Left ventricle myocardium superior (tissue), 1 donor: ENCODE data around the gene GGA1. TPM values are rescaled to one million over a fixed set of nuclear protein-coding genes. Genes with fewer than 3 reads are reported as not detected.
A peak's percentile ranks its signal among the peaks of the same experiment; 100 is the strongest.
"Not testable (repeated sequence)": the region's sequence is repeated elsewhere in the genome, so short reads cannot be mapped to it uniquely, and the experiment has no call there.

Experiments used
- ATAC-seq: fragments of 200-7000 bp; cut with Tn5 transposase; one replicate; pipeline ENCODE4 v1.9.1; 2020; ENCODE audit warnings: mild to moderate bottlenecking, moderate library complexity
- DNase-seq: peaks from one replicate; pipeline ENCODE4 v3.0.0-alpha.2; 2020
- intact Hi-C: fragments of 100-400 bp; cut with micrococcal nuclease; formaldehyde crosslinking; loops from one replicate; pipeline ENCODE4 v1.11.0; 2022
- total RNA-seq: library from RNA; stranded (reverse); fragmentation: NEBNext Ultra II Directional; extraction: Animal tissue kit (Norgen Biotek cat#: 25700); gene quantifications from one replicate; pipeline ENCODE4 v1.2.1, GENCODE V29; 2021
- donor health status: DM: no; HTN: yes; CAD: no; lungs with severe emphysema.

The GGA1 gene
- total RNA-seq, 1 donor from 2014 or later, result 28.5 TPM

DNA sequence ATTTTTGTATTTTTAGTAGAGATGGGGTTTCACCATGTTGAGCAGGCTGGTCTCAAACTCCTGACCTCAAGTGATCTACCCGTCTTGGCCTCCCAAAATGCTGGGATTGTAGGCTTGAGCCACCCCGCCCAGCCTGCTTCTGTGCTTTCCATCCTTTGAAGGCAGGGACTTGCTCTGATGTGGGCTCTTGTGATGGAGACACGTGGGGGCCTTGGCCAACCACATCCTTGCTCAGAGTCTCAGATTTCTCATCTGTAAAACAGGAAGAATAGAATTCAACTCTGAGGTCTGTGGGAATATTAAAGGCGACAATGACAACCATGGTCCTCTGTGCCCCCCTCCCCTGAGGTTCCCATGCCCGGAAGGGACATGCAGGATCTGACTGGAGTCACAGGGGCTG is 3.8 kb upstream of the GGA1 start:
- intact Hi-C loops, result no loop called here
- ATAC-seq (no peak), DNase-seq (no peak)

DNA sequence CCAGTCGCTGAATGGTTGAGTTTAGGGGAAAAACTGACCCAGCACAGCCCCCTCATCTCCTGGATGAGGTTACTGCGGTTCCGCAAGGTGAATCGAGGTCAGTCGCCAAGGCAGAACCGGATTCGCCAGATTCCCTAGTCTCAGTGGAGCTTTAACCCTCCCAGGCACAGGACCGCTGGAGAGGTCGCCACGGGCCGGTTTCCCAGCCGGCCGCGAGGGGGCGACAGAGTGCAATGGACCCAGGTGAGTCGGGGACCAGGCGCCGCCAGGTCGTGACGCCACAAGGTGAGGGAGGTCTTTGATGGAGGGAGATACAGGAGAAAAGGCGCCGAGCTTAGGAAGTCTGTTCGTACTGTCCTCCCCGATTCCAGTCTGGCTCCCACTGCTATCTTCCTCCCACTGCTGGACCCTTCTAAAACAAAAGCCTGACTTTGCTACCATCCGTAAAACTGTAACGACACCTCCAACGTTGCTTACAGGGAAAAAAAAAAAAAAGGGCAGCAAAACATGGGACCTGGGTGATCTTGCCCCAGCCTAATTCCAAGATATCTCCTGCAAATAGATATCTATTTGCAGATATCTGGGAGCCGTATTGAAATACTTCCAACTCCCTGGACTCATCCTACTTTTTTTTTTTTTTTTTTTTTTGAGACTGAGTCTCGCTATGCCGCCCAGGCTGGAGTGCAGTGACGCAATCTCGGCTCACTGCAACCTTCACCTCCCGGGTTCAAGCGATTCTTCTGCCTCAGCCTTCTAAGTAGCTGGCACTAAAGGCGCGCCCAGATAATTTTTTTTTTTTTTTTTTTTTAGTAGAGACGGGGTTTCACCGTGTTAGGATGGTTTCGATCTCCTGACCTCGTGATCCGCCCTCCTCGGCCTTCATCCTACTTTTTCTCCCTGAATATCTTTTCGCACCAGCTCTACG is 1.4 kb upstream of the GGA1 start:
- intact Hi-C loops, result no loop called here
- ATAC-seq (peak; percentile 23), DNase-seq (peak; percentile 88)

DNA sequence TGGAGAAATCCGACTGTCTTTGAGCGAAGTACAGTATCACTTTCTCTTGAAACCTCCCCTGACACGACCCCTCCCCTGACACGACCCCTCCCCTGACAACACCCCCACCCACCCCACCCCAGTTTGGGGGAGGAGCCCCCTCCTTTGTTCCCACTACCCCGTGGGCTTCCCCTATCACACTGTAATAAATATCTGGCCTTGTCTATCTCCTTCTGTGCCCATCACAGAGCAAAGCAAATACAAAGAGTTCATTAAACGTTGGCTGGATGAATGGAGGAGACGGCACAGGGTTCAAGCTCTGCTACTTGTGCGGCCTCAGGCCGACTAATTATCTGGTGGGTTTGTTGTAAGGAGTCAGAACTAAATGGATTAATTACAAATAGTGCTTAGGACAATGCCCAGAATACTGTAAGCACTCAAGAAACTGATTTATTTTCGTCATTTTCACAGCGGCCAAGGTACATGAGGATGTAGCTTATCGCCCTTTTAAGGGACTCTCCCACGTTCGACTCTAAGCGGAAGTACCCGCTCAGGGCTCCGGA is 628 bp upstream of the GGA1 start:
- intact Hi-C loops, result no loop called here
- ATAC-seq (peak; percentile 0), DNase-seq (no peak)

DNA sequence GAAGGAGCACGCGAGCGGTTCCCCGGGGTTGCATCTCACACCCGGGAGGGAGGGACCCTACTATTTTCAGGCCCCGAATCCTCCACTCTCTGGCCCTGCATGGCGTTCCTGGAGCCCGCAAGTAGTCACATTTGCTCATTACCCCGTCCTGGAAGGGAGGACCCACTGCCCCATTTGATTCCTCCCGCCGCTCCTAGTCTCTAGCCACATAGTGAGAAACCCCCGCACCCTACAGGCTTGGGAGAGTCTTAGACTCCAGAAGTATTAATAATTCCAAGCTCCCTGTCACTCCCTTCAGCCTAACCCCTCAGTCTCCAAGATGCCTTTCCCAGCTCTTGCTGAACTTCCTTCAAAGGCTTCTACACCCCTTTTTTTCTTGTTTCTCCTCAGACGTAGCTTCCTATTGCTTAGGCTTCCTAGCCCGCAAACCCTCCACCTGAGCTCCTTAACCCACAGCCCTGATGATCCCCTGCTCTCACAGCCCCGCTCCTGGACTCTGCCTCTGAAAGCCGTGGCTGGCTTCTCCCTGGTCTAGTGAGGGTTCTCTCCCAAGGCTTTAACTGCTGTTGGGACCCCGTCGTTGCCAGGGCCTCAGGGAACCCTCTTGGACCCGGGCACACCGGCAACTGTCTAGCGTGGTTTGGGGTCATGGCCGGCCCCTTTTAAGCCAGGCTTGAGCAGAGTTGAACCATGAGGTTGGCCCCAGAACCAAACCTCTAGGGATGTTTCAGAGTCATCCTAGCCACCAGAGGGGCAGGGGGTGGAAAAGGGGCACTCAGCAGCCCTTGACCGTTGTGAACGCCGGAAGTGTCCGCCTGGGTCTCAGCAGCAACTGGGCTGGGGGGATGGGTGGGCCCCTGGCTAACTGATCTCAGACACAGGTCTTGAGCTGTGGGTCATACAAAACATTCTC is 862 bp downstream of the GGA1 start:
- DNase-seq (no peak), ATAC-seq (no peak)
- intact Hi-C loops, result no loop called here

DNA sequence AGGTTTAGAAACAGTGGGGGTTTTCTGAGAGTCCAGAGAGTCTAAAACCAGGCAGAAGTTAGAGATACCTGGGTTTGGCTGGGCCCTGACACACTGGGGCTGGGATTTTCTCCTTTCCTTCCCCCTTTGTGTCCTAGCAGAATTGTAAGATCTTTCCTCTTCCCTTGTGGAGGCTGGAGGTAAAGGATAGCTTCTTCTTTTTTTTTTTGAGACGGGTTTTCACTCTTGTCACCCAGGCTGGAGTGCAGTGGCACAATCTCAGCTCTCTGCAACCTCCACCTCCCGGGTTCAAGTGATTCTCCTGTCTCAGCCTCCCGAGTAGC is 1.5 kb downstream of the GGA1 start:
- intact Hi-C loops, DNase-seq, ATAC-seq: not testable (repeated sequence)

DNA sequence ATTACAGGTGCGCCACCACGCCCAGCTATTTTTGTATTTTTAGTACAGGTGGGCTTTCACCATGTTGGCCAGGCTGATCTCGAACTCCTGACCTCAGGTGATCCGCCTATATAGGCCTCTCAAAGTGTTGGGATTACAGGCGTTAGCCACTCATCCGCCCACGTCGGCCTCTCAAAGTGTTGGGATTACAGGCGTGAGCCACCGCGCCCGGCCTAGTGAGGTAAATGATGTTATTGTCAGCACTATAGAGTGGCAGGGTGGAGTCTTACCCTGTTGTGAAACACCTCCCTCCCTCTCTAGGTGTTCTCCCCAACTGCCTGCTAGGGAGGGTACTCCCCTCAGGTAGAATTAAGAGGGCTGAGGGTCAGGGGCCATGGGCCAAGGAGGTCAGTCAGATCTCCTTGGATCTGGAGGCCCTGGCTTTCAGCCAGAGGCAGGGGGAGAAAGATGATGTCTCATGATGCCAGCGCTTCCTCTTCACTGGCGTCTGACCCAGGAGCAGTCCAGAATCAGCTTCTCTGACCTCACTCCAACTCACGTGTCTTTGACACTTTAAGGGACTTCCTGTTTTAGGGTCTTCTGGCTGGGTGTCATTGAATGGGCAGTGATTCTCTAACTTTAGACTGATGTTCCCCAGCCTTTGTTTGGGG is 2.0 kb downstream of the GGA1 start:
- intact Hi-C loops, result no loop called here
- ATAC-seq, result no peak
- no peak for DNase-seq

DNA sequence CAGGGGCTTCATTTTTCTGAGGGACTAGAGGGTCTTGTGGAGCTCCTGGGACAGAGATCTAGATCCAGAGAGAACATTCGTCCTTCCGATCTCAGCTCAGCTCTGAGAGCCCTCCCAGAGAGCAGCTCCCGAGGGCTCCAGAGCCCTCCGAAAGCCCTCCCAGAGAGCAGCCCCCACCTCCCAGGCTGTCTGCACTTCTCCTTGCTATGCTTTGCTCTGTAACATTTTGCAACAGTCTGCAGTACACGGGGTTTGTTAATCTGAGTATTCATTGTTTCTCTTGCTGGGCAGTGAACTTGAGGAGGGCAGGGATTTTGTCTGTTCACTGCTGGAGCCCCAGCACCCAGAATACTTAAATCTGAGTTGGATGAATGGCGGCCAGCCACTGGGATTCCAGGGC is 2.6 kb downstream of the GGA1 start:
- no peak for DNase-seq
- ATAC-seq, result no peak
- intact Hi-C loops, result no loop called here

DNA sequence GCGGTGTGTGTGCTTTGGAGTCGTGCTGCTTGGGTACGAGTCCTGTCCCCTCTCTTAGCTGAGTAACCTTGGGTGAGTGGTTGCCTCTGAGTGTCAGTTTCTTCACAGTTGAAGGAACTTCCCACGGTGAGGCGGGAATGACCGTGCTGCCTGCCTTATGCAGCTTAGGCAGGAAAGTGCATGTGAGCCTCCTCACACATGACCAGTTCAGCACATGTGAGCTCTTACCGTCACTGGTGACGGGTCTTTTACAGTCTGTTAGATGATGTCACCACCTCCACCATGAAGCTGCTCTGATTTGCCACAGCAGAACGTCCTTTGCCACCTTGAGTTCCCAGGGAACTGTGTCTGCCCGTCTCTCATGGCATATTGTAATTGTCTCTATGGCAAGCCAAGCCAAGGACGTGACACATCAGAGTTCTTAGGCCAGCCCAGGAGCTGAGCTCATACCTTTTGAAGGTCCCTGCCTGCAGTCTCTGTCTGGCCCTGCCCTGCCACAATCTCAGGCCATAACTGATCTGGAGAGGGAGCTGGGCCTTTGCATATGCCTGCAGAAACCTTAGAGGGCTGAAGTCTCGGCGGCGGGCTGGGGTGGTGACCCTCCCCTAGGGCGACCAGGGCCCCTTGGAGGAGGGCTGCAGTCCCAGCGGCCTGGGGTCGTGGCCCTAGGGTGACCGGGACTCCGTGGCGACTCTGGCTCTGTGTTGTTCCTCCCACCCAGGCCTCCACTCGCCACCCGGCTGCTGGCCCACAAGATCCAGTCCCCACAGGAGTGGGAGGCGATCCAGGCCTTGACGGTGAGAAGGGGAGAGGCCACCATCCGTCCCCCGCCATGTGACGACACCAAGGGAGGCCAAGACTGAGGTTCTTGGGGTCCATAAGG is 7.8 kb downstream of the GGA1 start:
- DNase-seq (no peak), ATAC-seq (no peak)
- intact Hi-C loops, result no loop called here

DNA sequence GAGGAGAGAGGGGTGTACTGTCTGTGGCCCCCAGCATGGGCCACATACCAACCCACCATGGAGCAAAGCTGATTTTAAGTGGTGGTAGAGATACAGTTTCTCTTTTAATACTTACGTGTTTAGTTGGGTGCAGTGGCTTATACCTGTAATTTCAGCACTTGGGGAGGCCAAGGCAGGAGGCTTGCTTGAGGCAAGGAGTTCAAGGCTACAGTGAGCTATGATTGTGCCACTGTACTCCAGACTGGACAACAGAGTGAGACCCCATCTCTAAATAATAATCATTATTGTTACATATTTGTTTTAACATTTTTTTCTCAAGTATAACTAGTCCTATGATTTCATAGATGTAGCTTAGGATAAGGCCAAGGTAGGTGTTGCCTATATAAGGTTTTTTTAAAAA is 8.8 kb downstream of the GGA1 start:
- DNase-seq, result no peak
- intact Hi-C loops, result no loop called here
- ATAC-seq, result no peak

DNA sequence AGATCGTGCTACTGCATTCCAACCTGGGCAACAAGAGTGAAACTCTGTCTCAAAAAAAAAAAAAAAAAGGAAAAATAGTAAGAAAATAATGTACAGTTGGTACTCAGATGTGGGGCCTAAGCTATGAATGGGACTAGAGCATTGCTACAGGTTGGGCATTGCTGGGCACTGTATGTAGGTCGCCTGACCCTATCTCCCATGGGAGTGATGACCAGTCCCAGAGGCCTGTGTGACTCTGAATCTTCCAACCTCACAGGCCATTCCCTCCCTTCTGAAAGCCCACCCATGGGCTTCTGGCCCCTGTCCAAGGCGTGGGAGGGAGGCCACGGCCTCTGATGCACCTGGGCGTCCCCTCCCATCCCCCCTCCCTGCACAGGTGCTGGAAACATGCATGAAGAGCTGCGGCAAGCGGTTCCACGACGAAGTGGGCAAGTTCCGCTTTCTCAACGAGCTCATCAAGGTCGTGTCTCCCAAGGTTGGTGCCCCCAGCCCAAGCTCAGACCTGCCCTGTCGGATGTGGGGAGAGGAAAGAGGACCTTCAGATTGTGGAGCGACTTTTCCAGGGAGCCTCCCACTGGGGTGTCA is 9.5 kb downstream of the GGA1 start:
- ATAC-seq (no peak), DNase-seq (no peak)
- intact Hi-C loops, result no loop called here

DNA sequence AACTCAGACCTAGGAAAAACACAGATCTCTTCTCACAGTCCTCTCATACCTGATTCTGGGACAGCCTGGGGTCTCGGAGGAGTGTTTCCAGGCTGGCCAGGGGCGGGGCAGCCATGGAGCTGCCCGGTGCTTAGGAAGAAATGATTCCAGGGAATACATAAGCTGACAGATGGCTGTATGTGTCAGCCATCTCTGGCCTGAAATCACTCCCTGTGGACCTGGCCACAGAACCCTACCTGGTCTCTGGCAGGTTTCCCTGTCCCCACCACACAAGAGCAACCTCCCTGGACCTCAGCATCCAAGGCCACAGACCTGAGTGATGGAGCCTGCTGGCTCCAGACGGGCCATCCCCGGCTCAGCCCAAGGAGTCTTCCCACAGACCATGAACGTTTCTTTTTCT is 10.0 kb downstream of the GGA1 start:
- DNase-seq, result no peak
- no peak for ATAC-seq
- intact Hi-C loops, result no loop called here

DNA sequence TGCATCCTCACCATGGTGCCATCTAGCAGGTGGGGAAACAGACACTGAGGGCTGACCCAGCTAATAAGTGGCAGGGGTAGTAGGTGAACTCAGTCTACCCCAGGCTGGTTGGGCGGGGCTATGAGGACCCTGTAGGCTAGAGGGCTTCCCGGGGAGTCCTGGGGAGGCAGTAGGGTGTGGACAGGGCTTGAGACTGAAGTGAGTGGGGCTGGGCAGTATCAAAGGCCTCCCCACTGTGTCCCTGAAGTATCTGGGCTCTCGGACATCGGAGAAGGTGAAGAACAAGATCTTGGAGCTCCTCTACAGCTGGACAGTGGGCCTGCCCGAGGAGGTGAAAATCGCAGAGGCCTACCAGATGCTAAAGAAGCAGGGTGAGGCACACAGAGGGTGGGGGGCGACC is 11.4 kb downstream of the GGA1 start:
- ATAC-seq (no peak), DNase-seq (no peak)
- intact Hi-C loops, result no loop called here

DNA sequence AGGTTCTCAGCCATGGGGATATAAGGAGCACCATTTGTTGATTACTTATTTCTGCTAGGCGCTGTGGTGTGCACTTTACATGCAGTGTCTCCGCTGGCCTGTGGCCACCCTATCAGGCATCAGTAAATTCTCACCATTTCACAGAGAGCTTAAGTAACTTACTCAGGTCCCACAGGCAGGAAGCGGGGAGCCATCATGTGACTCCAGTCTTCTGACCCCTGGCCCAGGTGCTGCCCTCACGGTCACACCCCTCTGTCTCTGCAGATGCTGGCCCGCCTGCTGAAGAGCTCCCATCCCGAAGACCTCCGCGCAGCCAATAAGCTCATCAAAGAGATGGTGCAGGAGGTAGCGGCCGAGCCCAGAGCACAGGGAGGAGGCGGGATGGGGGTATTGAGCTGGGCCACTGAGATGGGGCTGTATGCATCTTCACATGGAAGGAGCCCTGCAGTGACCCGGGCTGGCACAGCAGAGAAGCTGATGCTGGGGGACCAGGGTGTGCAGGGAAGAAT is 12.8 kb downstream of the GGA1 start:
- no peak for ATAC-seq
- intact Hi-C loops, result no loop called here
- DNase-seq, result no peak

DNA sequence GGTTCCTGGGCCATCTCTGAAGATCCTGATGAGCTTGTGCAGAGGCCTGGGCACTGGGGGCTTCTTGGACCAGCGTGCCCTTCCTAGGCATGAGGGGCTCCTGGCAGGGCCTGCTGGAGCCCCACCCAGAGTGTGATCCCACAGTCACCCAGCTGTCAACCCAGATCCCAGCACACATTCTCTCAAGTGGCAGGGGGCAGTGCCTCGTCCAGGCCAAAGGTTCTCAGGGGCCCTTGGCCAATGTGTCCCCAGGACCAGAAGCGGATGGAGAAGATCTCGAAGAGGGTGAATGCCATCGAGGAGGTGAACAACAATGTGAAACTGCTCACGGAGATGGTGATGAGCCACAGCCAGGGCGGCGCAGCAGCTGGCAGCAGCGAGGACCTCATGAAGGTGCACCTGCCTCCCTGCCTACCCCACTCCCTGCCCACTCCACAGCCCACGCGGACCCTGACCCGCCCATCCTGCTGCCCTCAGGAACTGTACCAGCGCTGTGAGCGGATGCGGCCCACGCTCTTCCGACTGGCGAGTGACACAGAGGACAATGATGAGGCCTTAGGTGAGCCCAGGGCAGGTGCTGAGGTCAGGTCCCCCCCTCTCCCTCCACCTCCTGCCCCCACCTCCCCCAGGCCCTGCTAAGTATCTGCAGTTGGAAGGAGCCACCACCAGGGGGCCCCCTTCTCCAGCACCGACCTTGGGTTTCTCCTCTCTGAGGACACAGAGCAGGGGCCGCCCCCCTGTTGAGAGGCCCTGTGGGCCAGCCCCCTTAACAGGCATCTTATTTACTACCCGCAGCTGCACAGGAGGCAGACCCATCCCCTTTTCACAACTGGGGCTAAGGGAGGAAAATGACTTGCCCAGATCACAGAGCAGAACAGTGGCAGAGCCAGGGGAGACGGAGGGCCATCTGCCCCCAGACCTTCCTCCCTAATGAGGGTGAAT is 14.7 kb downstream of the GGA1 start:
- intact Hi-C loops, result no loop called here
- ATAC-seq (peak; percentile 57), DNase-seq (peak; percentile 77)

DNA sequence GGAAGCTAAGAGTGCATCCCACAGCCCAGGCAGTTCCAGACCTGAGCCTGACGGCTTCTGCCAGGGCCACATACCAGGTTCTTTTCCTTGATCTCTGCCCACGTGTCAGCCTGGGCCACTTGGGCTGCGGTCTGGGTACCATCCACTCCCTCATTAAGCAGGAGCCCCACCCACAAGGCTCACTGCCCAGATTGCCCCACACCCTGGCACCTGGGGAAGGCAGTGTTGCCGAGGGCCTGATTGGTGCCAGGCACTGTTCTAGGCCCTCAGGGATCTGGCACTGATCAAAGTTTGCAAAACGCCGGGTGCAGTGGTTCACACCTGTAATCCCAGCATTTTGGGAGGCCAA is 15.4 kb downstream of the GGA1 start:
- ATAC-seq (no peak), DNase-seq (no peak)
- intact Hi-C loops, result no loop called here

DNA sequence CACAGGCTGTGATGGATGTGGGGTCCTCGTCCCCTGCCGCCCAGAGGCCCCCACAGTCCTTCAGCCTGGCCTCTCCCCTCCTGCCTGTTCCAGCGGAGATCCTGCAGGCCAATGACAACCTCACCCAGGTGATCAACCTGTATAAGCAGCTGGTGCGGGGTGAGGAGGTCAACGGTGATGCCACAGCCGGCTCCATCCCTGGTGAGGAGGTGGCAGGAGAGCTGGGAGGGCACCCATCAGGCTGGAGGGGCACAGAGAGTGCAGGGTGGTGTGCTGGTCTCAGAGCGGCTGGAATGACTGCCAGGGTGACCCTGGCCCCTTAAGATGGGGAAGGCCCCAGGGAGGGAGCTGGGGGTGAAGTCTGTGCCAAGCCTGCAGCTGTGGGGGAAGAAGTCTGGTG is 16.2 kb downstream of the GGA1 start:
- DNase-seq (no peak), ATAC-seq (no peak)
- intact Hi-C loops, result no loop called here

DNA sequence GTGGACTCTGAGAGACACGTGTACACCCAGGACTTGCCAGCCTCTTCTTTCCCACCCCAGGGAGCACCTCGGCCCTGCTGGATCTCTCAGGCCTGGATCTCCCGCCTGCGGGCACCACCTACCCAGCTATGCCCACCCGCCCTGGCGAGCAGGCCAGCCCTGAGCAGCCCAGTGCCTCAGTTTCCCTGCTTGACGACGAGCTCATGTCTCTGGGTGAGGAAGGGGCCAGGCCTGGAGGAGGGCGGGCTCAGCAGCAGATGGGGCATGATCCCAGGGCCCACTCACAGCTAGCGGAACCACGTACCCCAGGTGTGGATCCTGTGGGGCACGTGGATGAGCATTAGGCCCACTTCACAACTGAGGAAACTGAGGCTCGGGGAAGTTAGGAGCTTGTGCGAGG is 17.1 kb downstream of the GGA1 start:
- ATAC-seq (no peak), DNase-seq (no peak)
- intact Hi-C loops, result no loop called here
